ENCODE data around the gene DGKD.

Gene DGKD

GRCh38 chr2:233461481-233461891 lies 107.2 kb downstream of the DGKD start:
- DNase-seq (ENCODE audit: low read depth) = no peak

- DNase-seq (ENCODE audit: low read depth) = no peak
Observed at GRCh38 chr2:233462202-233462785, 108.0 kb downstream of the DGKD start.

DNA sequence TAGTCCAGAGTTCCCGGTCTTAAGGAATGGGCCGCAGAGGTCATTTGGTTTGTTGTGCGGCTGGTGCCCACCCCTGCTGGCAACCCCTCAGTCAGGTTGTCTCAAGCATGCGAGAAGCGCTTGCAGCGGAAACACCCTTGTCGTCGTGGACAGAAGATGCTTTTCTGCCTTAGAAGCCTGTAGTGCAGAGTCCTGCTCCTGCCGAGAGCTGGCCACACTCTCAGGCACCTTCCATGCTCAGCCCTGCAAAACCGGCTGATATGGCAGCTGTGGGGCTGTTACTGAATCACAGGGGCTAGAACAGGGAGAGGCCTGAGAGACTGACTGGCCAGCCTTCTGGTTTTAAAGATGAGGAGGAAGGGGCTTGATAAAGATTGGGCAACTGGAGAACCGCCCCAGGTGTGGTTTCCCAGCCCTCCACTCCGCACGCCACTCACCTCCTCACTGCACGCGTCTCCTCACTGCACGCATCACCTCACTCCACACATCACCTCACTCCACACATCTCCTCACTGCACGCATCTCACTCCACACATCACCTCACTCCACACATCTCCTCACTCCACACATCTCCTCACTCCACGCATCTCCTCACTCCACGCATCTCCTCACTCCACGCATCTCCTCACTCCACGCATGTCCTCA lies 108.7 kb downstream of the DGKD start:
- no peak for DNase-seq (ENCODE audit: low read depth)

DNA sequence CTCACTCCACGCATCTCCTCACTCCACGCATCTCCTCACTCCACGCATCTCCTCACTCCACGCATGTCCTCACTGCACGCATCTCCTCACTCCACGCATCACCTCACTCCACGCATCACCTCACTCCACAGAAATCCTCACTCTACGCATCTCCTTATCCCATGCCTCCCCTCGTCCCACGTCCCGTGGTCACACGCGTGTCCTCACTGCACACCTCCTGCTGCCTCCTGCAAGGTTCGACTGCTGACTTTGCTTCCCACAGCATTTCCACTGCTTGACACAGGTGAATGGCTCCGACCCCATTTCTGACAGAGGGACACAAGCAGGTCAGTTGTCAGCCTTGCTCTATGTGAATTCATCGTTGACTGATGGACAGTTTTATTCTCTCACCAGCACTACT lies 109.3 kb downstream of the DGKD start:
- no peak for DNase-seq (ENCODE audit: low read depth)

- no peak for DNase-seq (ENCODE audit: low read depth)
Observed at GRCh38 chr2:233464056-233464455, 109.8 kb downstream of the DGKD start.

GRCh38 chr2:233464531-233465240 lies 110.4 kb downstream of the DGKD start:
- DNase-seq (ENCODE audit: low read depth) = no peak

GRCh38 chr2:233466991-233467603 lies 112.8 kb downstream of the DGKD start:
- DNase-seq (ENCODE audit: low read depth) = no peak

DNA sequence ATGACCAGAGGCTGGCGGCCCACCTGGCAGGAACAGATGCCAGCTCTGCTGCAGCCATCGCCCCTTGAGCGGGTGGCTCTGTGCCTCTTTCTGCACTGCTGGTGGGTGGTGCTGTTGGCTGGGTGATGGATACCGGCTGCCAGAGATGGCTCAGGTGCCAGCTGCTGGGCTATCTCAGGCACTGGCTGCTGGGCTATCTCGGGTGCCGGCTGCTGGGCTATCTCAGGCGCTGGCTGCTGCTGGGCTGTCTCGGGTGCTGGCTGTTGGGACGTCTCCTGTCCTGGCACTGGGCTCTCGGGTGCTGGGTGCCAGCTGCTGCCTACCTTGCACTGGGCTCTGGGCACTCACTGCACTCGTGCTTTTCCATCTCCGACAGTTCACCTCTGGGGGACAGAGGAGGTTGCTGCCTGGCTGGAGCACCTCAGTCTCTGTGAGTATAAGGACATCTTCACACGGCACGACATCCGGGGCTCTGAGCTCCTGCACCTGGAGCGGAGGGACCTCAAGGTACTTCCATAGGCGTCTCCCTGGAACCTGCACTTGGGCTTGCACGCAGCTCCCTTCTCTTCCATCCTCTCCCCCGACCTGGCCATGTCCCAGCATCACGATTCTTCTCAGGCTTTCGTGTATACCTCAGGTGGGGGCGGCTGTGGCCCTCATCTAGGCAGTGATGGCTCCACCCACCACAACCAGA lies 113.9 kb downstream of the DGKD start:
- DNase-seq (ENCODE audit: low read depth) = no peak

DNA sequence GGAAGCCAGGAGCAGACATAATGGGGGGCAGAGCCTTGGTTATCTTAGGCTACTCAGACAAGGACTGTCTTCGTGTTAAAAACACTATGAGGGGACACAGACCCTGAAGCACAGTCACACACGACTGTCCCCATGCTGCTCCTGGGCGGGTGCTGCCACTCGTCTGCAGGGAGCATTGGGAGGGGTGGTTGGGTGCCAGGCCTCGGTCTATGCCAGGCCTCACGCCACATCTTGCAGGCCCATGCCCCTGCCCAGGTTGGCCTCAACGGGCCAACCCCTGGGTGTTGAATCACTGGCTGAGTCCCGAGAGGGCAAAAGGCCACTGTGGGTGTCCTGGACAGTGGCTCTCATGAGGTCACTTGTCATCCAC lies 114.4 kb downstream of the DGKD start:
- DNase-seq (ENCODE audit: low read depth) = no peak

DNA sequence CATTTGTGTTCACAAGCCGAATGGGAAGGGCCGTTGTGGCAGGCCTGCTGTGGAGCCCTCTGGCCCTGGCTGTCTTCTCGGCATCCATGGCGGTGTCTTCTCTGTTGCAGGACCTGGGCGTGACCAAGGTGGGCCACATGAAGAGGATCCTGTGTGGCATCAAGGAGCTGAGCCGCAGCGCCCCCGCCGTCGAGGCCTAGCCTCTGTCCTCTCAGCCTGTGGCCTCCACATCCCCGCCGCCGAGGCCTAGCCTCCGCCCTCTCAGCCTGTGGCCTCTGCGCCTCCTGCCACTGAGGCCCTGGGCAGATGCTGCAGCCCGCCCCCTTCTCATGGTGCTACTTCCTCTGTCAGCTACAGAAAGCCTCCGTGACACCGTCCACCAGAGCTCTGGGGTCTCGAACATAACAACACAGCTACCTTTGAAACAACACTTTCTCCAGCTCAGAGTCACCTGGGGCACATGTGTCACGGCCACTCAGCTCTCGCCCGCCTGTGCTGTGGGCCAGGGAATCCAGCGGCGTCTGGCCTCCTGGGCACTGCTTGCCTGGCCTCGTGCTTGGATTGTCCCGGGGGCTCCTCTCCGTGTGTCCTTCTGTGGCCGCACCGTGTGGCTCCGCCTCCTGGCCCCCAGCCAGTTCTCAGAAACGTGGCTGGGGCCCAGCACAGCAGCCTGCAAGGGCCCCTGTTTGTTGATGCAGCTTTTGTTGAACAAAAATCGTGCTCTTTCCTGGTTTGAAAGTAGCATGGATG lies 115.1 kb downstream of the DGKD start:
- no peak for DNase-seq (ENCODE audit: low read depth)

GRCh38 chr2:233470011-233470687 lies 115.9 kb downstream of the DGKD start:
- DNase-seq (ENCODE audit: low read depth) = no peak

GRCh38 chr2:233470839-233471238 lies 116.5 kb downstream of the DGKD start:
- no peak for DNase-seq (ENCODE audit: low read depth)

- no peak for DNase-seq (ENCODE audit: low read depth)
Observed at GRCh38 chr2:233471291-233472035, 117.2 kb downstream of the DGKD start.

DNA sequence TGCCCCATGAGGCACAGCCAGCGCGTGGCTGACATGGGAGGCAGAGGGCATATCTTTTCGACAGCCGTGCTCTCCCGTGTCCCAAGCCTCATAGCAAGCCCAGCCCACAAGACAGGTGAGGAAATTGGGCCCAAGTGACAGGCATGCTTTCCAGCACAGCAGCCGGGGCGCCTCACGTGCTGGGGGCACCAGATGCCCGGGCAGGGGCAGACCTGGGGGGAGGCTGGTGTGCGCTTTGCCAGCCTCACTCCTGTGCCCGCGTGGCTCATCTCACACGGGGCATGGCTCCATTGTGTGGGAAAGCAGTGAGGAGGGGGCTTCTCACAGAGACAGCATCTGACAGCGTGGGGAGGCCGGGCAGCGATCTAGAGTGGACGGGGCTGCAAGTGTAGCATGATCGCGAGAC lies 119.1 kb downstream of the DGKD start:
- DNase-seq (ENCODE audit: low read depth) = no peak

- no peak for DNase-seq (ENCODE audit: low read depth)
Observed at GRCh38 chr2:233473878-233474277, 119.6 kb downstream of the DGKD start.

- no peak for DNase-seq (ENCODE audit: low read depth)
Observed at GRCh38 chr2:233474308-233475160, 120.2 kb downstream of the DGKD start.

GRCh38 chr2:233476063-233476410 lies 121.7 kb downstream of the DGKD start:
- no peak for DNase-seq (ENCODE audit: low read depth)

GRCh38 chr2:233476651-233477547 lies 122.6 kb downstream of the DGKD start:
- DNase-seq (ENCODE audit: low read depth) = no peak
